HepG2 (cell line): ENCODE results near the gene JMJD4. TPM values are rescaled to one million over a fixed set of nuclear protein-coding genes. Genes with fewer than 3 reads are reported as not detected.

ENCODE experiments used
- ATAC-seq: fragments of 200-7000 bp; cut with Tn5 transposase; 3 replicates; pipeline ENCODE4 v1.9.1; 2020; ENCODE audit warnings: mild to moderate bottlenecking, moderate library complexity
- BruUV-seq: library from RNA; stranded (reverse); fragments of 400-500 nt; replicated peaks from 2 replicates; lab custom pipeline; 2021; lab: Mats Ljungman, UMichigan
- CTCF ChIA-PET: fragments of 300-600 bp; formaldehyde crosslinking; extraction: SDS; loops from one replicate; lab custom pipeline; 2021; ENCODE audit warnings: low total read pairs, inconsistent platforms, low intra/inter-chr PET ratio; lab: Yijun Ruan, JAX
- POLR2A ChIA-PET: fragments of 350-600 bp; sonication (Branson Sonifier 250); formaldehyde crosslinking; loops from one replicate; lab custom pipeline; 2020; ENCODE audit warnings: antibody characterized with exemption, inconsistent platforms; lab: Yijun Ruan, JAX
- DNase-seq: peaks from one replicate; pipeline ENCODE4 v3.0.0-alpha.2; 2015; ENCODE audit warnings: low spot score
- FAIRE-seq: peaks from 3 replicates; lab custom pipeline; 2011; peaks lifted over from hg19 to GRCh38; lab: Jason Lieb, UNC
- H2AFZ ChIP-seq: one replicate; pipeline ENCODE4 v1.6.1; 2011; ENCODE audit warnings: low read length, inconsistent platforms
- H3K27ac ChIP-seq: fragments of 300-600 bp; 3 replicates; pipeline ENCODE4 v1.8.0; 2011; ENCODE audit warnings: mixed run types, mild to moderate bottlenecking, mixed read lengths, low read length, inconsistent platforms; ENCODE audit not compliant: insufficient read depth; ENCODE audit errors: extremely low read length
- H3K27me3 ChIP-seq, 2 experiments: fragments of 200-600 bp in 1 of 2; 2 replicates in 1 of 2; 3 replicates in 1 of 2; pipeline versions ENCODE4 v1.6.0 to v1.8.0; 2011; ENCODE audit warnings: low read length in 2 of 2, mild to moderate bottlenecking in 2 of 2, moderate library complexity in 2 of 2, inconsistent platforms in 1 of 2; ENCODE audit not compliant: insufficient read depth in 2 of 2, control insufficient read depth in 1 of 2
- H3K36me3 ChIP-seq, 2 experiments: fragments of 200-600 bp in 1 of 2; replicated peaks in 1 of 2; 2 replicates in 1 of 2; 3 replicates in 1 of 2; pipeline versions ENCODE4 v1.5.1 to v1.8.0; 2011; ENCODE audit warnings: low read length in 2 of 2, inconsistent platforms in 1 of 2; ENCODE audit not compliant: insufficient read depth in 2 of 2, control insufficient read depth in 1 of 2
- H3K4me1 ChIP-seq: 2 replicates; pipeline ENCODE4 v1.5.1; 2012; ENCODE audit warnings: low read length, inconsistent platforms; ENCODE audit not compliant: insufficient read depth
- H3K4me2 ChIP-seq: 2 replicates; pipeline ENCODE4 v1.6.0; 2011; ENCODE audit warnings: low read depth, low read length, inconsistent platforms
- H3K4me3 ChIP-seq, 3 experiments: fragments of 200-600 bp in 1 of 3; sonication (generic), shearing (Covaris generic) in 1 of 3; replicated peaks in 1 of 3; 2 replicates each; pipeline ENCODE4 v1.5.1; 2011 to 2016; ENCODE audit warnings: low read length in 3 of 3, inconsistent platforms in 2 of 3, low read depth in 2 of 3, mild to moderate bottlenecking in 2 of 3, control low read depth in 1 of 3, mixed read lengths in 1 of 3; ENCODE audit not compliant: insufficient read depth in 1 of 3
- H3K79me2 ChIP-seq: one replicate; pipeline ENCODE4 v1.6.1; 2011; ENCODE audit warnings: low read length, inconsistent platforms; ENCODE audit not compliant: insufficient read depth
- H3K9ac ChIP-seq: 2 replicates; pipeline ENCODE4 v1.6.0; 2011; ENCODE audit warnings: mild to moderate bottlenecking, low read depth, low read length, inconsistent platforms; ENCODE audit not compliant: insufficient read depth
- H3K9me3 ChIP-seq: 2 replicates; pipeline ENCODE4 v1.5.1; 2012; ENCODE audit warnings: mild to moderate bottlenecking, low read length
- H4K20me1 ChIP-seq: 2 replicates; pipeline ENCODE4 v1.6.0; 2011; ENCODE audit warnings: inconsistent platforms, mild to moderate bottlenecking, low read length, moderate library complexity; ENCODE audit not compliant: insufficient read depth
- ATF3 ChIP-seq: sonication (generic); formaldehyde crosslinking; IDR thresholded peaks from 2 replicates; pipeline ENCODE4 v1.4.0; 2020; ENCODE audit warnings: missing genetic modification reagents
- SAFB2 ChIP-seq: sonication (generic); formaldehyde crosslinking; IDR thresholded peaks from 2 replicates; pipeline ENCODE4 v1.5.1; 2020; ENCODE audit warnings: missing genetic modification reagents, low read depth, mild to moderate bottlenecking, borderline replicate concordance
- SOX6 ChIP-seq, 2 experiments: fragments of 450-650 bp in 1 of 2; sonication (generic) in 1 of 2; formaldehyde crosslinking in 1 of 2; IDR thresholded peaks; 2 replicates each; pipeline versions ENCODE4 v1.4.0 to v1.6.1; 2017 to 2020; ENCODE audit warnings: antibody characterized with exemption in 1 of 2, mild to moderate bottlenecking in 1 of 2, missing genetic modification reagents in 1 of 2
- ZHX2 ChIP-seq, 2 experiments: sonication (generic) in 1 of 2; formaldehyde crosslinking in 1 of 2; IDR thresholded peaks; 2 replicates each; pipeline versions ENCODE4 v1.6.1 to v1.9.0; 2014 to 2022; ENCODE audit warnings: antibody characterized with exemption in 1 of 2, borderline replicate concordance in 1 of 2, inconsistent platforms in 1 of 2, low read depth in 1 of 2, missing genetic modification reagents in 1 of 2
- ZNF619 ChIP-seq: sonication (generic); formaldehyde crosslinking; IDR thresholded peaks from 2 replicates; pipeline ENCODE4 v1.4.0; 2020; ENCODE audit warnings: mild to moderate bottlenecking, missing genetic modification reagents
- ZNF691 ChIP-seq: sonication (generic); formaldehyde crosslinking; IDR thresholded peaks from 2 replicates; pipeline ENCODE4 v1.4.0; 2020; ENCODE audit warnings: missing genetic modification reagents, low read depth, mild to moderate bottlenecking, borderline replicate concordance
- WGBS: methylation state at CpG from one replicate; pipeline ENCODE4 v1.1.6; 2017; ENCODE audit warnings: low lambda C conversion rate; 5-methylcytosine and 5-hydroxymethylcytosine counted together
- in situ Hi-C: cut with HindIII; loops from 2 replicates; pipeline ENCODE4 v1.10.0; 2017; ENCODE audit warnings: low pct_unique_long_range_greater_than_20kb; ENCODE audit not compliant: extremely low pct_ligation_motif_present
- intact Hi-C: fragments of 100-400 bp; cut with micrococcal nuclease; formaldehyde crosslinking; loops from one replicate; pipeline ENCODE4 v1.10.0; 2022; ENCODE audit not compliant: unreplicated experiment
- polyA plus RNA-seq, 8 experiments: library from polyadenylated mRNA; depleted of rRNA in 3 of 8; stranded (reverse) in 7 of 8; unstranded in 1 of 8; fragments of >200 nt; fragmentation: Illumina TruSeq in 4 of 8; extraction: Trizol in 4 of 8; gene quantifications; 2 replicates each; pipeline versions ENCODE4 v1.2.1 to v1.2.3, GENCODE V29; 2011 to 2016; ENCODE audit warnings: low read depth in 4 of 8, missing spikeins in 1 of 8, mixed read lengths in 1 of 8; ENCODE audit not compliant: insufficient read depth in 1 of 8
- total RNA-seq, 5 experiments: library from RNA; depleted of rRNA; stranded (reverse); fragments of >200 nt; fragmentation: Illumina TruSeq; extraction: Trizol; gene quantifications; 2 replicates each; pipeline ENCODE4 v1.2.3, GENCODE V29; 2016; ENCODE audit warnings: low read depth in 1 of 5

The JMJD4 gene
- total and polyA plus RNA-seq, 2 of the 13 experiments (the other 11 are each of a cell fraction or from before 2014, with no cell fraction given) = 10.2 to 29.0 TPM

- TF ChIP-seq ZNF691 (CRISPR knock-in tag) = no peak
Observed at GRCh38 chr1:227771771-227772170, 36.7 kb upstream of the JMJD4 start (continued).

- ChIA-PET POLR2A (no interaction called here), CTCF (no interaction called here)
- no peaks in the 10 kb centered on the region for H3K27me3 ChIP-seq
- no peak overlapping the region for H3K4me3 ChIP-seq
- no peak overlapping the region for H3K4me2 ChIP-seq
- WGBS = 94% methylated on average over 6 of the region's 8 CpGs
- H3K9ac ChIP-seq = no peak overlapping the region
- no peak overlapping the region for H3K27ac ChIP-seq
- FAIRE-seq (no peak), ATAC-seq (no peak), DNase-seq (no peak)
- no peaks in the 10 kb centered on the region for H3K9me3 ChIP-seq
- no peaks in the 10 kb centered on the region for H3K4me1 ChIP-seq
- H4K20me1 ChIP-seq = peaks cover under 1% of the 10 kb centered on the region; the same call in 1 of the 2 replicates
- no TSS peak for BruUV-seq
- intact Hi-C loops = no loop called here
- no peaks in the 10 kb centered on the region for H3K79me2 ChIP-seq
- in situ Hi-C loops = no loop called here
- peaks cover 12 to 46% of the 10 kb centered on the region in 2 experiments; a peak in 4 of 5 replicates for H3K36me3 ChIP-seq
- no peak overlapping the region for H2AFZ ChIP-seq
- TF ChIP-seq ATF3 (CRISPR knock-in tag) (no peak), SAFB2 (no peak), ZHX2 (IDR thresholded peaks at IDR 0.05; ENCODE audit: low read depth) (no peak), ZHX2 (CRISPR knock-in tag; IDR thresholded peaks at IDR 0.05; ENCODE audit: borderline replicate concordance) (no peak), SOX6 (IDR thresholded peaks at IDR 0.05) (no peak), SOX6 (CRISPR knock-in tag; IDR thresholded peaks at IDR 0.05) (no peak), ZNF619 (CRISPR knock-in tag) (no peak)
Observed at GRCh38 chr1:227771326-227771725, 36.2 kb upstream of the JMJD4 start.
